ENCODE results near the gene RGPD4. TPM values are rescaled to one million over a fixed set of nuclear protein-coding genes. Genes with fewer than 3 reads are reported as not detected.
"Not testable (repeated sequence)": the region's sequence is repeated elsewhere in the genome, so short reads cannot be mapped to it uniquely, and the experiment has no call there.

The RGPD4 gene
- total and polyA plus RNA-seq, 3 donors from 2014 or later = 2.7 to 7.1 (median 3.0) TPM

- H3K27ac ChIP-seq = no peak overlapping the region
- no peak for DNase-seq
- no peak overlapping the region for H3K4me3 ChIP-seq
- H3K9me3 ChIP-seq = no peaks in the 10 kb centered on the region
- no peak for TF ChIP-seq CTCF (IDR thresholded peaks at IDR 0.05)
- no peaks in the 10 kb centered on the region for H3K27me3 ChIP-seq
- intact Hi-C loops (cut with DNase I; ENCODE audit: low total_unique reads) = no loop called here
- 95 to 96% methylated on average over 2 of the region's 2 CpGs for WGBS, 2 donors
- no peaks in the 10 kb centered on the region for H3K36me3 ChIP-seq (ENCODE audit: low read depth, missing control alignments)
- no peaks in the 10 kb centered on the region for H3K4me1 ChIP-seq
Observed at GRCh38 chr2:107825206-107825563, 1.5 kb upstream of the RGPD4 start.

- H3K36me3 ChIP-seq (ENCODE audit: low read depth, missing control alignments); H3K4me1 ChIP-seq; intact Hi-C loops (cut with DNase I; ENCODE audit: low total_unique reads); H3K27ac ChIP-seq; H3K27me3 ChIP-seq; H3K4me3 ChIP-seq; H3K9me3 ChIP-seq; DNase-seq: not testable (repeated sequence)
- WGBS, 2 donors = 96% methylated on average over 18 of the region's 46 CpGs; no CpG with 5 or more reads in 1 of the 2 donors
Observed at GRCh38 chr2:107829514-107829913, 2.8 kb downstream of the RGPD4 start.

DNA sequence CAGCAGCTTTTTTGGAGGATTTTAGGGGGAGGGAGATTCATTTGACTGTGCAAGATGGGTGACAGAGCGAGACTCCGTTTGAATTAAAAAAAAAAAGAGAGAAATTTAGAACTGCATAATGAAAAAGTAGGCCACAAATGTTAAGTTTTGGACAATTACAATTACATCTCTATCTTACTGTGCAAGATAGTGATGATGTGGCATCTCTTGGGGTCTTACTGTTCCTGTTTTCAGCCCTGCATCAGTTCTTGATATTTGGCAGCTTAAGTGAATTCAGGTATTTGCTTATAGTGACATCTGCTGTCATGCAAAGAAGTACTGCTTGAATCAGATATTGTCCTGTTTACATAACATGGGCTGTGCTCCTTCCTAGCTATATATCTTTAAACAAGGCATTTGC, 6.5 kb downstream of the RGPD4 start:
- H3K36me3 ChIP-seq (ENCODE audit: low read depth, missing control alignments); intact Hi-C loops (cut with DNase I; ENCODE audit: low total_unique reads); H3K9me3 ChIP-seq; DNase-seq; H3K27me3 ChIP-seq; H3K4me1 ChIP-seq; H3K4me3 ChIP-seq; H3K27ac ChIP-seq: not testable (repeated sequence)
- WGBS, 2 donors = 81 to 89% methylated on average over 2 of the region's 2 CpGs

GRCh38 chr2:107833618-107834017, 6.9 kb downstream of the RGPD4 start:
- DNase-seq; H3K36me3 ChIP-seq (ENCODE audit: low read depth, missing control alignments); H3K4me3 ChIP-seq; intact Hi-C loops (cut with DNase I; ENCODE audit: low total_unique reads); H3K4me1 ChIP-seq; H3K9me3 ChIP-seq; H3K27ac ChIP-seq; H3K27me3 ChIP-seq: not testable (repeated sequence)
- 71% methylated on average over 11 of the region's 11 CpGs; no CpG with 5 or more reads in 1 of the 2 donors for WGBS, 2 donors

- H3K27ac ChIP-seq, H3K4me3 ChIP-seq: not testable (repeated sequence)
Observed at GRCh38 chr2:107916121-107916520, 89.4 kb downstream of the RGPD4 start.

GRCh38 chr2:107916696-107917370, 90.1 kb downstream of the RGPD4 start:
- H3K27me3 ChIP-seq; H3K4me3 ChIP-seq; H3K9me3 ChIP-seq; H3K27ac ChIP-seq; H3K4me1 ChIP-seq; H3K36me3 ChIP-seq (ENCODE audit: low read depth, missing control alignments); intact Hi-C loops (cut with DNase I; ENCODE audit: low total_unique reads); DNase-seq: not testable (repeated sequence)
- WGBS, 2 donors = 88 to 97% methylated on average over 1 of the region's 1 CpG

More at GRCh38 chr2:107916121-107916520, 89.4 kb downstream of the RGPD4 start:
- H3K27me3 ChIP-seq; intact Hi-C loops (cut with DNase I; ENCODE audit: low total_unique reads); H3K4me1 ChIP-seq; DNase-seq; H3K36me3 ChIP-seq (ENCODE audit: low read depth, missing control alignments); H3K9me3 ChIP-seq: not testable (repeated sequence)
- 71% methylated on average over 1 of the region's 2 CpGs; no CpG with 5 or more reads in 1 of the 2 donors for WGBS, 2 donors

- no peaks in the 10 kb centered on the region for H3K4me1 ChIP-seq
- no peak for TF ChIP-seq POLR2A (IDR thresholded peaks at IDR 0.05)
- no peak for TF ChIP-seq CTCF (IDR thresholded peaks at IDR 0.05)
- 49 to 59% methylated on average over 3 of the region's 3 CpGs for WGBS, 2 donors
Observed at GRCh38 chr2:107927034-107927534, 100.4 kb downstream of the RGPD4 start.

More at GRCh38 chr2:107927034-107927534, 100.4 kb downstream of the RGPD4 start:
- H3K27me3 ChIP-seq = no peaks in the 10 kb centered on the region
- DNase-seq = no peak
- H3K27ac ChIP-seq = no peak overlapping the region
- no peaks in the 10 kb centered on the region for H3K9me3 ChIP-seq
- H3K4me3 ChIP-seq = no peak overlapping the region
- intact Hi-C loops (cut with DNase I; ENCODE audit: low total_unique reads) = no loop called here
- H3K36me3 ChIP-seq (ENCODE audit: low read depth, missing control alignments) = no peaks in the 10 kb centered on the region
